Measurements from ENCODE around the gene PORCN. TPM values are rescaled to one million over a fixed set of nuclear protein-coding genes. Genes with fewer than 3 reads are reported as not detected.

Gene PORCN
- total RNA-seq, 2 donors from 2014 or later, result 6.2 to 22.7 TPM

GRCh38 chrX:48559636-48560035 lies 50.8 kb downstream of the PORCN start:
- no peak for DNase-seq
- H3K4me3 ChIP-seq, result no peak overlapping the region
- no peak for TF ChIP-seq POLR2A (IDR thresholded peaks at IDR 0.05)
- no peak for TF ChIP-seq CTCF (IDR thresholded peaks at IDR 0.05)
- no peak overlapping the region for H3K27ac ChIP-seq
- 94% methylated on average over 3 to 14 of the region's 24 CpGs for WGBS, 2 donors
- ATAC-seq, result no peak
- no peaks in the 10 kb centered on the region for H3K27me3 ChIP-seq
- H3K9me3 ChIP-seq, result no peaks in the 10 kb centered on the region
- intact Hi-C loops (cut with DNase I), result no loop called here
- peaks cover 0 to 4% of the 10 kb centered on the region in 2 donors for H3K36me3 ChIP-seq (replicated peaks in 1 of 2; ENCODE audit: insufficient read depth in 1 of 2, low read depth in 2 of 2)
- H3K4me1 ChIP-seq, result no peaks in the 10 kb centered on the region

GRCh38 chrX:48560056-48560455 lies 51.3 kb downstream of the PORCN start:
- ATAC-seq, result no peak
- TF ChIP-seq CTCF (IDR thresholded peaks at IDR 0.05) (no peak), POLR2A (IDR thresholded peaks at IDR 0.05) (no peak)
- no peaks in the 10 kb centered on the region for H3K9me3 ChIP-seq
- intact Hi-C loops (cut with DNase I), result no loop called here
- DNase-seq, result no peak
- H3K36me3 ChIP-seq (replicated peaks in 1 of 2; ENCODE audit: insufficient read depth in 1 of 2, low read depth in 2 of 2), result peaks cover 0 to 4% of the 10 kb centered on the region in 2 donors
- no peak overlapping the region for H3K27ac ChIP-seq
- 87 to 95% methylated on average over 3 of the region's 14 CpGs for WGBS, 2 donors
- no peaks in the 10 kb centered on the region for H3K27me3 ChIP-seq
- H3K4me1 ChIP-seq, result no peaks in the 10 kb centered on the region
- no peak overlapping the region for H3K4me3 ChIP-seq

- 86 to 97% methylated on average over 2 to 11 of the region's 12 CpGs for WGBS, 2 donors
- TF ChIP-seq CTCF (IDR thresholded peaks at IDR 0.05) (no peak), POLR2A (IDR thresholded peaks at IDR 0.05) (no peak)
- Histone ChIP-seq H3K27ac (no peak overlapping the region), H3K9me3 (no peaks in the 10 kb centered on the region), H3K4me3 (no peak overlapping the region), H3K27me3 (no peaks in the 10 kb centered on the region), H3K36me3 (replicated peaks in 1 of 2; ENCODE audit: insufficient read depth in 1 of 2, low read depth in 2 of 2) (peaks cover 0 to 4% of the 10 kb centered on the region in 2 donors), H3K4me1 (no peaks in the 10 kb centered on the region)
- intact Hi-C loops (cut with DNase I), result no loop called here
- no peak for DNase-seq
- ATAC-seq, result no peak
Measured at GRCh38 chrX:48560681-48561080, 51.9 kb downstream of the PORCN start.

GRCh38 chrX:48569958-48570357 lies 61.2 kb downstream of the PORCN start:
- DNase-seq (no peak), ATAC-seq (no peak)
- no peak overlapping the region for H3K27ac ChIP-seq
- H3K27me3 ChIP-seq, result no peaks in the 10 kb centered on the region
- no peaks in the 10 kb centered on the region for H3K9me3 ChIP-seq
- no peak overlapping the region for H3K4me3 ChIP-seq
- intact Hi-C loops (cut with DNase I), result no loop called here
- WGBS, 2 donors, result 75% methylated on average over 1 of the region's 1 CpG; no CpG with 5 or more reads in 1 of the 2 donors
- TF ChIP-seq POLR2A (IDR thresholded peaks at IDR 0.05) (no peak), CTCF (IDR thresholded peaks at IDR 0.05) (no peak)
- no peaks in the 10 kb centered on the region for H3K36me3 ChIP-seq (replicated peaks in 1 of 2; ENCODE audit: insufficient read depth in 1 of 2, low read depth in 2 of 2)
- no peaks in the 10 kb centered on the region for H3K4me1 ChIP-seq

Other genes with a start within 250 kb of the PORCN start
- not detected for gene SSX3, start 152.3 kb upstream of the PORCN start, total RNA-seq
- gene SSX4, start 125.5 kb upstream of the PORCN start, total RNA-seq, result not detected
- not detected for gene SSX4B, start 97.0 kb upstream of the PORCN start, total RNA-seq
- 100 to 1,000 TPM in 1 of 2 donors, 10 to 100 TPM in 1; 83.8 to 166 TPM for gene SLC38A5, start 38.7 kb upstream of the PORCN start, total RNA-seq
- 10 to 100 TPM; 37.1 to 56.4 TPM for gene FTSJ1, start 32.8 kb upstream of the PORCN start, total RNA-seq
- 10 to 100 TPM; 14.8 to 19.7 TPM for gene EBP, start 12.8 kb downstream of the PORCN start, total RNA-seq
- gene TBC1D25, start 30.7 kb downstream of the PORCN start, total RNA-seq, result 1 to 10 TPM; 5.4 to 5.9 TPM
- gene RBM3, start 65.5 kb downstream of the PORCN start, total RNA-seq, result 100 to 1,000 TPM; 184 to 194 TPM
- 100 to 1,000 TPM; 132 to 134 TPM for gene WDR13, start 88.5 kb downstream of the PORCN start, total RNA-seq
- 1 to 10 TPM in 1 of 2 donors, not detected in 1; 1.0 TPM for gene WAS, start 174.8 kb downstream of the PORCN start, total RNA-seq
- 1 to 10 TPM; 2.1 to 2.6 TPM for gene SUV39H1, start 187.7 kb downstream of the PORCN start, total RNA-seq

All from body of pancreas (tissue), 4 donors.